ENCODE data around the gene WFDC1.
"Not testable (repeated sequence)": the region's sequence is repeated elsewhere in the genome, so short reads cannot be mapped to it uniquely, and the experiment has no call there.

WFDC1 gene

DNA sequence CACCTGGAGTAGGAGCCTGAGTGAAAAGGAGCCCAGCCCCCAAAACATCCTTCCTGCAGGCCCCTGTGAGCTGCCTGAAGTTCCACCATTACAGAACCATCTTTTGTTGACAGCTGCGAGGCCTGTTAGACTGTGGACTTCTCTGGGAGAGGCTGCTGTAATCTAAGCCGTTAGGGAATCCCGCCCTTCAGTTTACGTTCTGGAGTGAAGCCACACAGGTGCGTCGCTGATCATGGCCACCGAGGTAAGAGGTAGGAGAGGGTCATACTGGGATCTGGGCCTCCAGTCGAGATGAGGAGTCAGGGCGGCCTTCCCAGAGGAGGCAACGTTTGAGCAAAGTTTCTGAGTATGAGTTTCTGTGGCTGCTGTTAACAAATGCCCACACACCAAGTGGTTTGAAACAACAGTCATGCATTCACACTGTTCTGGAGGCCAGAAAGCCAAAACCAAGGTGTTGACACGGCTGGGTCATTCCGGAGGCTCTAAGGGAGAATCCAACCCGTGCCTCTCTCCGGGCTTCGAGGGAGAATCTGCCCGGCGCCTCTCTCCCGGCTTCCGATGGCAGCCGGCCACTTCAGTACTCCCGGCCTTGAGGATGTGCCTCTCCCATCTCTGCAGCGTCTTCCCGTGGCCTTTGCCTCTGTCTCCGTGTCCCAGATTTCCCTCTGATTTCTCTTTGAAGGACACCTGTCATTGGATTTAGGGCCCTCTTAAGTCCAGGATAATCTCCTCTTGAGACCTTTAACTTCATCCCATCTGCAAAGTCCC lies 47.0 kb downstream of the WFDC1 start:
- ChIA-PET CTCF (no interaction called here), POLR2A (ENCODE audit: low non-redundant PET) (no interaction called here)
- no peak for DNase-seq (ENCODE audit: low spot score)
- H3K27ac ChIP-seq, result no peak overlapping the region
- TF ChIP-seq, protein P1, sequence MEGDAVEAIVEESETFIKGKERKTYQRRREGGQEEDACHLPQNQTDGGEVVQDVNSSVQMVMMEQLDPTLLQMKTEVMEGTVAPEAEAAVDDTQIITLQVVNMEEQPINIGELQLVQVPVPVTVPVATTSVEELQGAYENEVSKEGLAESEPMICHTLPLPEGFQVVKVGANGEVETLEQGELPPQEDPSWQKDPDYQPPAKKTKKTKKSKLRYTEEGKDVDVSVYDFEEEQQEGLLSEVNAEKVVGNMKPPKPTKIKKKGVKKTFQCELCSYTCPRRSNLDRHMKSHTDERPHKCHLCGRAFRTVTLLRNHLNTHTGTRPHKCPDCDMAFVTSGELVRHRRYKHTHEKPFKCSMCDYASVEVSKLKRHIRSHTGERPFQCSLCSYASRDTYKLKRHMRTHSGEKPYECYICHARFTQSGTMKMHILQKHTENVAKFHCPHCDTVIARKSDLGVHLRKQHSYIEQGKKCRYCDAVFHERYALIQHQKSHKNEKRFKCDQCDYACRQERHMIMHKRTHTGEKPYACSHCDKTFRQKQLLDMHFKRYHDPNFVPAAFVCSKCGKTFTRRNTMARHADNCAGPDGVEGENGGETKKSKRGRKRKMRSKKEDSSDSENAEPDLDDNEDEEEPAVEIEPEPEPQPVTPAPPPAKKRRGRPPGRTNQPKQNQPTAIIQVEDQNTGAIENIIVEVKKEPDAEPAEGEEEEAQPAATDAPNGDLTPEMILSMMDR (conservative IDR thresholded peaks at IDR 0.05; ENCODE audit: low read depth), result no peak

DNA sequence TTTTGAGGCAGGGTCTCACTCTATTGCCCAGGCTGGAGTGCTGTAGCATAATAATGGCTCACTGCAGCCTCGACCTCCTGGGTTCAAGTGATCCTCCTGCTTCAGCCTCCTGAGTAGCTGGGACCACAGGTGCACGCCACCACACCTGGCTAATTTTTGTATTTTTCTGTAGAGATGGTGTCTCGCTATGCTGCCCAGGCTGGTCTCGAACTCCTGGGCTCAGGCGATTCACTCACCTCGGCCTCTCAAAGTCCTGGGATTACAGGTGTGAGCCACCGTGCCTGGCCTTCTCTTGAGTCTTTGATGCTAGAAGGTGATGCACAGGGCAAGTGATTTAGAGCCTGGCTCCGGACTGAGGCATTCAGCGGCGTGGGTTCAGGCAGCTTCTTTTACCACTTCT lies 49.1 kb downstream of the WFDC1 start:
- DNase-seq (ENCODE audit: low spot score); H3K27ac ChIP-seq; POLR2A ChIA-PET (ENCODE audit: low non-redundant PET): not testable (repeated sequence)
- CTCF ChIA-PET, result interaction anchor here (0.5 to 0.6 kb wide), 2 partner anchors 98 to 905 kb away, joined by 3 to 4 read pairs; no protein-coding TSS in a partner anchor

DNA sequence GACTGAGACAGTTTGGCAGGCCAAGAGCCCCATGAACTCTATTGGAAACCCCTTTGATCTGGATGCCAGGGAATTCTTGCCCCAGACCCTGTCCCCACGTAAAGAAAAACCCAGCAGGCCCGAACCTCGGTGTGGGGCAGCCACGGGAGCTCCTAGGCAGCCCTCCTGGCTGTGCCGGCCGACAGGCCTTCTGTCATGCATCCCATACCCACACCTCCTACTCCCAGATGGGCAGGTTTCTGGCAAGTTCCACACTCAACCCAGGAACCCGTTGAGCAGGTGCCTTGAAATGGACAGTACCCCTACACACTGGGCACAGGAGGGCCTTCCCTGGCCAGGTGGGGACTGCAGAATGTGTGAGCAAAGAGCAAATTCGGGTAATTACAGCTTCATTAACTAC lies 50.1 kb downstream of the WFDC1 start:
- TF ChIP-seq, protein P1 (conservative IDR thresholded peaks at IDR 0.05; ENCODE audit: low read depth), result no peak
- ChIA-PET POLR2A (ENCODE audit: low non-redundant PET) (no interaction called here), CTCF (no interaction called here)
- H3K27ac ChIP-seq, result no peak overlapping the region
- DNase-seq (ENCODE audit: low spot score), result no peak

DNA sequence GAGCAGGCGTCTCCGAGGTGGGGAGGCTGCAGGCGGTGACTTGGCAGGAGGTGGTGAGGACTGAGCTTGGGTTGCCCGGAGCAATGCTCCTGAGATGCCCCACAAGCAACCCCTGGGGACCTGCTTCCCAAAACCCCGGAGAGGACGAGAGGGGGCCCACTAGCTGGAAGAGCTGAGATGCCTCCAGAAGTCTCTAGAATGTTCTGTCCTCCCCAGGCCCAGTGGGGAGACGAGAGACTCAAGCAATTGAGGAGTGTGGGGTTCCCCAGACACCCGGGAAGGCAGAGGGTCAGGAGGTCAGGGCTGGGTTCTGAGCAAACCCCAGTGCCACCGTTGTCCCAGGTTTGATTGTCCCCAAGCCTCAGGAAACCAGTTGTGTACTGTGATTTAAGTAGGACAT lies 52.5 kb downstream of the WFDC1 start:
- POLR2A ChIA-PET (ENCODE audit: low non-redundant PET), result no interaction called here
- DNase-seq (ENCODE audit: low spot score), result no peak
- CTCF ChIA-PET, result no interaction called here
- TF ChIP-seq, protein P1 (conservative IDR thresholded peaks at IDR 0.05; ENCODE audit: low read depth), result no peak
- H3K27ac ChIP-seq, result no peak overlapping the region

DNA sequence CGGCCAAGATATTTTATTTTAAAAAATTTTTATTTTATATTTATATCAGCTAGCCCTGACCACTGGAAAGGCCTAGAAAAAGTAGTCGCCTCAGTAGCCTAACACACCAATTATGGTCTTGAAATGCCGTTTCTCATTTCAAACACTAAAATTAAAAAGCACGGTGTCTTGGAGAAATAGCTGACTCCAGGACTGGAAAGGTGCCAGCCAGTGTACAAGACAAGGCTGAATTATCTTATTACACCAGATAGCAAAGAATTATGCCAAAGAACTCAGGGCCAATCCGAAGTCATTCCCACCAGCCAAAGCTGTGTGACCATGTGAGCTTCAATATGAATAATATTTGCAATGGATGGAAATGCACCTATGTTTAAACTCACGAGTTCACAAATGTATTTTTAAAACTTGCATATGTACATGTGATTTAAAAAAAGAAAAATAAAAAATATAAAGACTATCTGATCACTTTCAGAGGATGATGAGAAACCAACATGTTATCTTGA lies 53.8 kb downstream of the WFDC1 start:
- CTCF ChIA-PET, result no interaction called here
- DNase-seq (ENCODE audit: low spot score), result no peak
- POLR2A ChIA-PET (ENCODE audit: low non-redundant PET), result no interaction called here
- TF ChIP-seq, protein P1 (conservative IDR thresholded peaks at IDR 0.05; ENCODE audit: low read depth), result no peak
- H3K27ac ChIP-seq, result no peak overlapping the region

DNA sequence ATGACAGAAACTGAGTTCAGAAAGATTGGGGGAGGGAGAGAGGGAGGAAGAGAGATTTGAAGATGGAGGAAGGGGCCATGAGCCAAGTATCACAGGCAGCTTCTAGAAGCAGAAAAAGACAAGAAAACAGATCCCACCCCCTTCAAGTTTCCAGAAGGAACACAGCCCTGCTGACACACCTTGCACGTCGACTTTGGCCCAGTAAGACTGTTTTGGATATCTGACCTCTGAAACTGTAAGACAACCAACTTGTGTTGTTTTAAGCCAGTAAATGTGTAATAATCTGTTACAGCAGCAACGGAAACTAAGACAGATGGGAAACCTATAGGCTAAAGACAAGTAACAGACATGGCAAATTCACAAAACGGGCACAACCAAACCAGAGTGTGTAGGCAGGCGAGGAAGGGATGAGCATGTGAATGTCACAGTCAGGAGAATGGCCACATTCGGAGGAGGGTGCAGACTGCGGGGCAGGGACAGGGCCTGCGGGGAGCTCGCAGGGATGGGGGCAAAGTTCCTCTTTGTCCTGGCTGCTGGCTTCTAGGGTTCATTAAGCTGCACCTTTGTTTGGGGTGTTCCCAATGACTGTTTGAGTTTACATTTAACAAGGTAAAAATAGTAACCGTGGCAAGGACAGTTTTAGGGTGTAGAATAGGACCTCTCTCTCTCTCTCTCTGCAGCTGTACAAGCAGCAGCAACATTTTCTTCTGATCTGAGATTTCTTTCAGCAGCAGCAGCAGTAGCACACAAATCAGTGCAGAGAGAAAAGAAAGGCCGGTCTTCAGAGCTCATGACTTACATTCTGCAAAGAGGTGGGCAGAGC lies 55.4 kb downstream of the WFDC1 start:
- H3K27ac ChIP-seq, result no peak overlapping the region
- CTCF ChIA-PET, result interaction anchor here (0.7 kb wide), 1 partner anchor 163 kb away, joined by 3 read pairs; the partner anchor contains the start of gene TAF1C
- DNase-seq (ENCODE audit: low spot score), result no peak
- POLR2A ChIA-PET (ENCODE audit: low non-redundant PET), result no interaction called here
- TF ChIP-seq, protein P1 (conservative IDR thresholded peaks at IDR 0.05; ENCODE audit: low read depth), result no peak
